Peyer's patch (tissue), 4 donors: Measurements from ENCODE around the gene ROR1.

Experiments used
- CTCF ChIP-seq, 6 experiments: fragments of 450-650 bp in 4 of 6; fragments of 200-600 bp in 2 of 6; sonication (generic) in 1 of 6; IDR thresholded peaks; one replicate each; pipeline ENCODE4 v1.5.1; 2017 to 2019; ENCODE audit warnings: antibody characterized with exemption in 6 of 6, mild to moderate bottlenecking in 3 of 6, moderate library complexity in 1 of 6
- POLR2A ChIP-seq, 2 donors: fragments of 450-650 bp; IDR thresholded peaks; one replicate each; pipeline ENCODE4 v1.5.1; 2017; ENCODE audit warnings: antibody characterized with exemption in 2 of 2, mild to moderate bottlenecking in 2 of 2, moderate library complexity in 2 of 2

- TF ChIP-seq CTCF (IDR thresholded peaks at IDR 0.05) (no peak), POLR2A (IDR thresholded peaks at IDR 0.05) (no peak)
These were observed 192.2 kb downstream of the ROR1 start for GRCh38 chr1:63966016-63966415.
